ENCODE results near the gene PLBD1.

- TF ChIP-seq, protein P1, sequence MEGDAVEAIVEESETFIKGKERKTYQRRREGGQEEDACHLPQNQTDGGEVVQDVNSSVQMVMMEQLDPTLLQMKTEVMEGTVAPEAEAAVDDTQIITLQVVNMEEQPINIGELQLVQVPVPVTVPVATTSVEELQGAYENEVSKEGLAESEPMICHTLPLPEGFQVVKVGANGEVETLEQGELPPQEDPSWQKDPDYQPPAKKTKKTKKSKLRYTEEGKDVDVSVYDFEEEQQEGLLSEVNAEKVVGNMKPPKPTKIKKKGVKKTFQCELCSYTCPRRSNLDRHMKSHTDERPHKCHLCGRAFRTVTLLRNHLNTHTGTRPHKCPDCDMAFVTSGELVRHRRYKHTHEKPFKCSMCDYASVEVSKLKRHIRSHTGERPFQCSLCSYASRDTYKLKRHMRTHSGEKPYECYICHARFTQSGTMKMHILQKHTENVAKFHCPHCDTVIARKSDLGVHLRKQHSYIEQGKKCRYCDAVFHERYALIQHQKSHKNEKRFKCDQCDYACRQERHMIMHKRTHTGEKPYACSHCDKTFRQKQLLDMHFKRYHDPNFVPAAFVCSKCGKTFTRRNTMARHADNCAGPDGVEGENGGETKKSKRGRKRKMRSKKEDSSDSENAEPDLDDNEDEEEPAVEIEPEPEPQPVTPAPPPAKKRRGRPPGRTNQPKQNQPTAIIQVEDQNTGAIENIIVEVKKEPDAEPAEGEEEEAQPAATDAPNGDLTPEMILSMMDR (IDR thresholded peaks at IDR 0.05), result no peak
- no peak for TF ChIP-seq POLR2A (IDR thresholded peaks at IDR 0.05)
Measured at GRCh38 chr12:14607568-14607967, 39.9 kb upstream of the PLBD1 start.
